BJ (cell line): ENCODE measurements around the gene APBA2. TPM values are rescaled to one million over a fixed set of nuclear protein-coding genes. Genes with fewer than 3 reads are reported as not detected.

Source experiments
- CTCF ChIA-PET: fragments of 350-600 bp; formaldehyde crosslinking; extraction: SDS; loops from one replicate; lab custom pipeline; 2021; ENCODE audit warnings: antibody characterized with exemption, inconsistent platforms; lab: Yijun Ruan, JAX
- POLR2A ChIA-PET: fragments of 300-600 bp; sonication (Branson Sonifier 250); formaldehyde crosslinking; extraction: SDS; loops from one replicate; lab custom pipeline; 2021; ENCODE audit warnings: antibody characterized with exemption; lab: Charles Lee
- DNase-seq: peaks from one replicate; pipeline ENCODE4 v3.0.0-alpha.2; 2011; ENCODE audit warnings: low read depth
- H3K27me3 ChIP-seq: 2 replicates; pipeline ENCODE4 v1.6.0; 2011; ENCODE audit warnings: low read length; ENCODE audit not compliant: control insufficient read depth, insufficient read depth
- H3K36me3 ChIP-seq: 2 replicates; pipeline ENCODE4 v1.5.1; 2011; ENCODE audit warnings: low read length; ENCODE audit not compliant: control insufficient read depth, insufficient read depth
- H3K4me3 ChIP-seq: 2 replicates; pipeline ENCODE4 v1.5.1; 2011; ENCODE audit warnings: low read depth, mild to moderate bottlenecking, control low read depth, low read length
- CTCF ChIP-seq: IDR thresholded peaks from 2 replicates; pipeline ENCODE4 v1.5.1; 2011; ENCODE audit warnings: low read depth, mild to moderate bottlenecking, control low read depth, inconsistent platforms, low read length, moderate library complexity; ENCODE audit not compliant: insufficient read depth
- polyA plus RNA-seq: library from polyadenylated mRNA; depleted of rRNA; stranded (reverse); fragments of >200 nt; gene quantifications from 2 replicates; pipeline ENCODE4 v1.2.3, GENCODE V29; 2011

The APBA2 gene
- polyA plus RNA-seq, 1 experiment, result 15.1 TPM

DNA sequence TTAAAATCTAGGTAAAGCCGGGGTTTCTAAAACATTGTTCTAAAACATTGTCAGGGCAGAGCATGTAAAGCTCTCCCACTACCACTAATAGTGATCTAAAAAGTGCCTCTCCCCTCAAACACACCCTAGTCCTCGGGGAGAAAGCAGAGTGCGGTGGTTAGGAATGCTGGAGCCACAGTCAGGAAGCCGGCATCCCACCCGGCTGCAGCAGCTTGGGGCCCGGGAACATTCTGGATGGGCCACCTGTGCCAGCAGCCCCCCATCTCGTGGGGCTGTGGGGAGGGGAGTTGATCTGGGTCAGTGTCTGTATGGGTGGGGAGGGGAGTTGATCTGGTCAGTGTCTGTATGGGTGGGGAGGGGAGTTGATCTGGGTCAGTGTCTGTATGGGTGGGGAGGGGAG lies 176.9 kb downstream of the APBA2 start:
- Histone ChIP-seq H3K4me3 (no peak overlapping the region), H3K36me3 (no peaks in the 10 kb centered on the region), H3K27me3 (no peaks in the 10 kb centered on the region)
- ChIA-PET CTCF (no interaction called here), POLR2A (no interaction called here)
- DNase-seq, result no peak
- TF ChIP-seq CTCF, result no peak

- CTCF ChIA-PET, result interaction anchor here (1.3 kb wide), 1 partner anchor 39 kb away, joined by 5 read pairs; no protein-coding TSS in a partner anchor
- no peak for TF ChIP-seq CTCF
- POLR2A ChIA-PET, result no interaction called here
- Histone ChIP-seq H3K36me3 (no peaks in the 10 kb centered on the region), H3K4me3 (no peak overlapping the region), H3K27me3 (no peaks in the 10 kb centered on the region)
- DNase-seq, result no peak
Observed at GRCh38 chr15:29063646-29064045, 177.9 kb downstream of the APBA2 start.

- H3K36me3 ChIP-seq, result no peaks in the 10 kb centered on the region
- ChIA-PET POLR2A (no interaction called here), CTCF (interaction anchor here (1.3 kb wide), 1 partner anchor 38 kb away, joined by 5 read pairs; no protein-coding TSS in a partner anchor)
- no peak overlapping the region for H3K4me3 ChIP-seq
- no peak for TF ChIP-seq CTCF
- no peaks in the 10 kb centered on the region for H3K27me3 ChIP-seq
- no peak for DNase-seq
Observed at GRCh38 chr15:29064290-29064689, 178.5 kb downstream of the APBA2 start.

DNA sequence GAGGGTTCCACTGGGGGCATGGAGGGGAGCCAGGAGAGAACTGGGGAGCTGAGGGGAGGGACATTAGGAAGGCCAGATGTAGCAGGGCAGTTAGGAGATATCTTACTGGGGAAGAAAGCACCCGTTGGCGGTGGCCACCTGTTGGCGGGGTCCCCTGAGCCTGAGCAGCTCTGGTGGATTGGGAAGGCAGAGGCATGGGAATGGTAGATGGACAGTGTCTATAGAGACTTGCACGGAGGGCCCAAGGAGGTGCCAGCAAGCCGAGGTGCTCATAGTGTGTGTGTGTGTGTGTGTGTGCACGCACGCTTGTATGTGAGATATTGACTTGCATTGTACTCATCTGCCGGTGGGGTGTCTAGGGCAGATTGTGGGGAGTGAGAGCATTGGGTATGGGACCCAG lies 179.0 kb downstream of the APBA2 start:
- POLR2A ChIA-PET, result no interaction called here
- Histone ChIP-seq H3K4me3 (no peak overlapping the region), H3K27me3 (no peaks in the 10 kb centered on the region), H3K36me3 (no peaks in the 10 kb centered on the region)
- no peak for TF ChIP-seq CTCF
- CTCF ChIA-PET, result no interaction called here
- DNase-seq, result no peak

GRCh38 chr15:29065571-29065970 lies 179.8 kb downstream of the APBA2 start:
- DNase-seq, result no peak
- CTCF ChIA-PET, result no interaction called here
- no peaks in the 10 kb centered on the region for H3K36me3 ChIP-seq
- POLR2A ChIA-PET, result no interaction called here
- no peak overlapping the region for H3K4me3 ChIP-seq
- no peak for TF ChIP-seq CTCF
- no peaks in the 10 kb centered on the region for H3K27me3 ChIP-seq
